HG03442 (cell line): ENCODE data around the gene SLC37A2.
A peak's percentile ranks its signal among the peaks of the same experiment; 100 is the strongest.

ENCODE experiments used
- ATAC-seq: cut with Tn5 transposase; IDR thresholded peaks from one replicate; pipeline ENCODE4 v1.9.1; 2021; ENCODE audit warnings: mild to moderate bottlenecking, moderate library complexity; ENCODE audit not compliant: unreplicated experiment

SLC37A2 gene

DNA sequence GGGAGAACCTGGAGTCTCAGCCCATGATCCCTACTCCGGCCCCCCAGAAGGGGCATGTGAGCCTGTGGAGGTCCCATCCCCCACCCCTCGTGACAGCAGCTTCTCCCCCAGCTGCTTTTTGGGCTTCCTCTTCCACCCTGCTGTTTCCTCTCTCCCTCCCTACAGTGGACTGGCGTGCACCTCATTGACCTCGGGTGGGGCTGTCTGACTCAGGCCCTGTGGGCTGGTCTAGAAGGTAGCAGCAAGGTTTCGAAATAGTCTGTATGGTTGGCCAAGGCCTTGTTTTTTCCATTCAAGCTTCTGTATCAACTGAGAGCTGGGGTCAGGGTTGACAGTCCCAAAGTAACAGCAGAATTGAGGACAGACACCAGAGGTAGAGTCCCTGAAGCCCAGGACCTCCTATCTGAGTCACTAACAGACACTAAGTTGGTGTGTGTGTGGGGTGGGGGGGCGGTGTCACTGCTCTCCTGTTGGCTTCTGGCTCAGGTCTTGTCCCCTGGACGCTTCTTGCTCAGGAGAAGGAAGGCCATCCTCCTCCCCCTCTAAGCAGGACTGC, 7.7 kb downstream of the SLC37A2 start:
- peak; percentile 67 for ATAC-seq

- ATAC-seq = no peak
Measured at GRCh38 chr11:125071435-125071834, 8.3 kb downstream of the SLC37A2 start.

GRCh38 chr11:125071846-125072217, 8.7 kb downstream of the SLC37A2 start:
- ATAC-seq = no peak

DNA sequence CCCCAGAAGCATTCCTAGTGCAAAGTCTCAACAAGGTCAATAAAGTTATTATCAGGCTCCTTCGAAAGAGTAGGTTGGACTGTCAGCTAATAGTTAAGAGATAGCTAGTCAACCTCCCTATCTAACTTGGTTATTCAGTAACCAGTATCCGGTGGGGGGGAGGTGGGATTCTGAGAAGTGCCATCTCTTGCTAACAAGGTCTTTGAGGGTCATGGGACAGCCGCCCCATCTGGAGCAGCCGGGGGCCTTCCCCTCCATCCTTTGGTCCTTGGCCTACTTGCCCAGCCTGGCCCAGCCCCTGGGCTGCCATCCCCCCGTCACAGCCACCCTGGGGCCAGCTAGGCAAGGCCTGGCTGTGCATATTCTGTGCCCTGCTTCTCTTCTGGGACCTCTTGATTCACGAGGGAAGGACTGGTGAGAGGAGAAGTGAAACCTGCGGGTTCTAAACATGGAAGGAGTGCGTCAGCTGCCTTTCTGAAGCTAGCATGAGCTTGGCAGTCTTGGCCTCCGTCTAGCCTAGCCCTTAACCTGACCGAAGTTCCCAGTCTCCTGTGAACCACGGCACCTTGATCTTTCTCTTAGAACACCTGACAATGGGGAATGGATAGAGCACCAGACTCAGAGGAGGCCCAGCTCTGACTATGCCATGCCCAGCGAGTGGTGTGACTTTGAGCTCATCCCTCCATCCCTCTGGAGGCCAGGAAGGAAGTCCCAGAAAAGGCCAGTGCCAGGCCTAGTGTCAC, 9.3 kb downstream of the SLC37A2 start:
- ATAC-seq = peak; percentile 78

- ATAC-seq = no peak
Measured at GRCh38 chr11:125072961-125073590, 10.0 kb downstream of the SLC37A2 start.

DNA sequence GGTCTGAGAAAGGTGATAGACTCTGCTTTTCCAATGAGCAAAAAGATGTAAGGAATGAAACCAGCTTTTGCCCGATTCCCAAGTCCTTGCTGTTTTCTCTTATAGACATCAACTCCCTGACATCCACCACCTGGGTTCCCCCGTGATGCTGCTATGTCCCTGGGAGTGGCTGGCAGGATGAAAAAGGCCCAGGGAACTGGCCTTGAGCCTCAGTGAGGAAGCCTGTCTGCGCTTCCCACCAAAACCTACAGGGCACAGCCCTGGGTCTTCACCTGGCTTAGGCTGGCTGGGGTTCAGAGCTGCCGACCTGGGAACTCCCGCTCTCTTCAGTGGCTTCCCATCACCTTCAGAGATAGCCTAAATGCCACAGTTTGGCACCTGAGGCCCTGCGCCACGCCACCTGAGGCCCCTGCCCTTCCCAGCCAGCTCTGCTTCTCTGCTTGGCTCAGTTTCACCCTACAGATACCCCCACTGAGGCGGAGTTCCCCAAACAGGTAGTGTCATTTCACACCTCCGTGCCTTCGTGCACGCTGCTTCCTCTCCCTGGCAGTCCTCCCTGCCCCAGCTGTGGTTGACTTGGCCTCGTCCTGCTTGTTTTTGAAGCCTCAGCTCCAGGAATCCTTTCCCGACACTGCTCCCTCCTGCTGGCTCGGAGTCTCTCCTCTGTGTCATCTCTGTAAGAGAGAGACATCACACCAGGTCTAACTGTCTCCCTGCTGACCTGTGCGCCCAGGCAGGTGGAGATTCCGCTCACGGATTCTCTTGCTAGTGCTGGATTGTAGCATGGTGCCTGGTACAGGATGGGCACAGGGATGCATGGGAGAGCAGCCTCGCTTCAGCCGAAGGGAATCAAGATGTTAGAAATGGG, 10.7 kb downstream of the SLC37A2 start:
- ATAC-seq = no peak

DNA sequence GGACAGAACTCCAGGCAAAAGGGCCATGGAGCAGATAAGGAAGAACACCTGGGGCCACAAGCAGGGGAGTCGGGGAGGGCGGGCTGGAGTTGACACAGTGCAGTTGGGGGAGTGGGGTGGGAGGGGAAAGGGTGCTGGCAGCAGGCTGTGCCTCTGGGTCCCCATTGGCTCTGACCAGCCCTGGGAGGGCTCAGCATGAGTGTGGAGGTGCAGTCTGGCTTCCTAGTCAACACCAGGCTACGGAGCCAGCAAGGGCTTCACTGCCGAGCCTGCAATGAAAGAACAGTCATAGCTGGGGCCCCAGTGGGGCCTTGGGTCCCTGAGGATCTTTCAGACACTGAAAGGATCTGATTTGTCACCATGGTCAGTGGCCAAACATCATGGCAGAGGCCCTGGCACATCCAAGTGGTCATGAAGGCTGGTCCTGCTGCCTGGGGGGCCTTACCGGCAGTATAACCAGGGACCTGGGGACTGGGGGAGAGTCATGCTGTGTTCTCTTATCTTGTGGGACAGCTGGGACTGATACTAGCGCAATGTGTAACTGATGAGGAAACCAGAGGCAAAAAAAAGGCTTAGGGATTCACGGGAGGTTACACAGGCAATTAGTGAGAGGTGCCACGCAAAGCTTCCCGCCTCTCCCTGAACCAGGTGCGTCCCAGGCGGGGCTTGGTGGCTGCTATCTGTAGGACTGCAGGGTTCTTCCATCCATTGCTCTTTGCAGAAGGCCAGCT, 11.6 kb downstream of the SLC37A2 start:
- ATAC-seq = no peak

- no peak for ATAC-seq
Measured at GRCh38 chr11:125075242-125075625, 12.1 kb downstream of the SLC37A2 start.

GRCh38 chr11:125075900-125076317, 12.8 kb downstream of the SLC37A2 start:
- no peak for ATAC-seq

DNA sequence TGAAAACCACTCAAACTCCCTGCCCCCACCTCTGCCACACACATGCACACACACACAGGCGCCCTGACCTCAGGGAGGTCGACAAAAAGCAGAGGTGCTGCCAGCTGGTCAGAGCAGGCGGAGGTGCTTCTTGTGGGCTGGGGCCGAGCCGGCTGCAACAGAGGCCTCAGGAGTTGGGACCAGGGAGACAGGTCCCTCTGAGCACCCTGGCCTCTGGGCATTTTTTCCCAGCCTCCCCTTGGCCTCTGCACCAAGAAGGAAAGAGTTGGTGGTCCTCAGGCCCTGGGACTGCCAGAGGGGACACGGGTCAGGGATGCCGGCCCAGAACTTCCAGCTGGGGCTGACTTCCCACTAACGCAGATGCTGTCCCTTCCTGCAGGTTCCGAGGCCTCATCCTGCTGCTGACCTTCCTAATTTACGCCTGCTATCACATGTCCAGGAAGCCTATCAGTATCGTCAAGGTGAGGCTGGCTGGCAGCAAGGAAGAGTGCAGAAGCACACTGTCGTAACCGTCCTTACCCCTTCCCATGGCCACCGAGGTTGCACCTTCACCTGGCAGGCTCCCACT, 13.4 kb downstream of the SLC37A2 start:
- ATAC-seq = no peak

DNA sequence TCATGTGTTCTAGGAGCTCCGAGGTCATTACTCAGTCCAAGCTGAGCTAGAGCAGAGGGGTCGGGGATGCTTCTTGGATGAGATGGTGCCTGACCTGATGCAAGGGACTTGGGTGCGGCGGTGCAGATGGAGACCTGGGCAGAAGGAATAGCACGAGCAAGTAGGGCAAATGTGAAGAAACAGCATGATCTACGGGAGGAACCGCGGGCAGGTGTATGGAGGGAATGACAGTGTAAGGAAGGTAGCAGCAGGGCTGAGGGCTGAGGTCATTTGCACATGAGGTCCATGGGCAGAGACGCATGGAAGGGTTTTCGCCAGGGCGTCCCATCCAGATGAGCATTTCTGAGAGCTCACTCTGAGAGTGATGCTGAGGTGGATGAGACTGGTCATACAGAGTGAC, 14.9 kb downstream of the SLC37A2 start:
- ATAC-seq = no peak

- no peak for ATAC-seq
Measured at GRCh38 chr11:125078516-125079140, 15.5 kb downstream of the SLC37A2 start.

GRCh38 chr11:125079151-125079877, 16.2 kb downstream of the SLC37A2 start:
- ATAC-seq = no peak

DNA sequence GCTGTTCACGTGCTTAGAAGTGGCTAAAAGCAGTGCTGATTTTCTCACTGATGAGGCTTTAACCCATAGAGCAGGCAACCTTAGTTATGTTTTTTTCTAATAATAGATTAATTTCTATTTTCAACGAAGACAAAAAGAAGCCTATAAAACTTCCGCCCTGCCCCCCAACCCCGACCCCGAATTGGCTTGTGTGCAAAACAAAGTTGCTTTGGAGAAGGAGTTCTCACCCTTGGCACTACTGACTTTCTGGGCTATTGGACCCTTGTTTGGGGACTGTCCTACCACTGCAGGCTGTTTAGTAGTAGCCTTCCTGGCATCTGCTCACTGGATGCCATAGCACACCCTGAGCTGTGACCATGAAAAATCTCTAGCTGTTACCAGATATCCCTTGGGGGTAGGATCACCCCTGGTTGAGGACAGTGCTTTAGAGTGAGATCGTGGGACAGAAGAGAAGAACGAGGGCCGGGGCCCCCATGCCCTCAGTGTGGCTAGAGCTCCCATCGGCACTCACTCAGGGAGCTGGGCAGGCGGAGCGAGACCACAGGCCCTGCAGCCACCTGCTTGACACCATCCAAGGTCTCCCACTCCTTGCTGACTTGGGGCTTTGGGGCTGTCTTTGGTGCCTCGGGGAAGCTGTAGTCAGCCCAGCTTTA, 16.9 kb downstream of the SLC37A2 start:
- ATAC-seq = no peak

DNA sequence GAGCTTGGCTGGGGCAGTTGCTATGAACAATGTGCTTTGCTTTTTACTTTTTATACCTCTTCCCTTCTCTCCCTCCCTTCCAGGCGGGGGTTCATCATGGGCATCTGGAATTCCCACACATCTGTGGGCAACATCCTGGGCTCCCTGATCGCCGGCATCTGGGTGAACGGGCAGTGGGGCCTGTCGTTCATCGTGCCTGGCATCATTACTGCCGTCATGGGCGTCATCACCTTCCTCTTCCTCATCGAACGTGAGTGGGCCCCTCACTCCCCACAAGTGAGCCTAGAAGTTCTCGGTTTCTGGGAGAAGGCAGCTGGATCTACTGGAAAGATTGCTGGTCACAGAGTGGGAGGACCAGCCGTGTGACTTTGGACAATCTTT, 17.4 kb downstream of the SLC37A2 start:
- no peak for ATAC-seq

DNA sequence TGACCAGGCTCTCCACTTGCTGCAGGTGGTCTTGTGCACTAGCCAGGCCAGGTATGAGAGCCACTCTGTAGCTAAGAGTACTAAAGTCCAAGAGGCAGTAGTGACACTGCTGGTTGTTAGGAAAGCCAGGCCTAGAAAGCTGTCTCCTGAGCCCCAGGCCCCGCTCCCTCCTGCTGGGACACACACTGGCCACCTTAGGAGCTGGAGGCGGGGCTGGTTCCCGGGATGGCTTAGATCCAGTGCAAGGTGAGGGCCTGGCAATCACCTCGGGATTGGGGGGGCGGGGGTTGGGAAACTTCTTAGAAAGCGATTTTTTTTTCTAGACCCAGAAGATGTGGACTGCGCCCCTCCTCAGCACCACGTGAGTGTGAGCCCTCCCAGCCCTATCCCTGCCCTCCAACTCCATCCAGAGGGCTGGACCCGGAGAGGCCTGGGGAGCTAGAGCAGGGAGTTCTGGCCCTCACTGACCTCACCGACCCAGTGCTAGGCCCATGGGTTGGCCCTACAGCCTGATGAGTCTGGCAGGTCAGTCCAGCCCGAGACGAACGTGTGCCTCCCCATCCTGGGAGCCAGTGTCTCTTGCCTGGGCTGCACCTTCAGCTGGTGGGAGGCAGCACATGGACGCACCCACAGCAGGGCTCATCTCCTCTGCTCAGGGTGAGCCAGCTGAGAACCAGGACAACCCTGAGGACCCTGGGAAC, 18.1 kb downstream of the SLC37A2 start:
- no peak for ATAC-seq

- no peak for ATAC-seq
Measured at GRCh38 chr11:125082040-125082439, 18.9 kb downstream of the SLC37A2 start.

DNA sequence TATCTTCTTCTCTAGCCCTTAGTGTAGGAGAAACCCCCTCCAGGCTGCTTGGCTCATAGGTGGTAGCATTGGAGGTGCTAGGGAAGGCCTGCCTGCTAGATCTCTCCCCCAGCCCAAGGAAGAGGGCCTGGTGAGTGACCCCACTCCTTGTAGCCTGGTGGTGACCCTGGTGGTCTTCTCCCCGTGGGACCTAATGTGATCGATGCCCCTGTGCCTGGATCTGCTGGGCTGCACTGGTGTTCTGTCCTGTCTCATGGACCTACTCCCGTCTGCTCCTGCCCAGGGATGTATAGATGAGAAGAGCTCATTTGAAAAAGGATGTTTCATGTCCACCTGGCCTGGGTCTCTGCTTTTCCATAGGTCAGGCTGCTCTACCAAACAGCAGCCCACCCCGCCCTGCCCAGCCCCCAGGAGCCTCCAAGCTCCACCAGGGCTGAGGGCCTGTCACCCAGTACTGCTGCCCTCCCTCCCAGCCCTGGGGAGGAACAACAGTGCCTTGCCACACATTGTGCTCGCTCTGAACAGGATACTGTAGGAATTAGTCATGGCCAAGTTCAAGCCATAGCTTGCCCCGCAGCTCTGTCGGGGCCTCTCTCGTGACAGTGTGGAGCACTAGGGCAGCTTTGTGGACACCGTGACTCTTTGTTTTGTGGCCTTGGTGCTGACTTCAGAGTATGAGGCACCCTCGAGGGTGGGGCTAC, 19.7 kb downstream of the SLC37A2 start:
- no peak for ATAC-seq
